Thyroid gland (tissue), 4 donors: ENCODE data around the gene KCNJ14. TPM values are rescaled to one million over a fixed set of nuclear protein-coding genes. Genes with fewer than 3 reads are reported as not detected.

Source experiments
- DNase-seq, 2 donors: peaks; one replicate each; pipeline ENCODE4 v3.0.0-alpha.2; 2019
- H3K27ac ChIP-seq, 3 donors: fragments of 200-600 bp; sonication (generic); 1 replicate in 2 of 3; 2 replicates in 1 of 3; pipeline ENCODE4 v1.5.1; 2016 to 2019; ENCODE audit warnings: mild to moderate bottlenecking in 1 of 3, moderate library complexity in 1 of 3
- H3K27me3 ChIP-seq: fragments of 200-600 bp; sonication (generic); one replicate; pipeline ENCODE4 v1.5.1; 2019
- H3K36me3 ChIP-seq, 2 donors: fragments of 200-600 bp; sonication (generic); one replicate each; pipeline ENCODE4 v1.5.1; 2016 to 2019
- H3K4me1 ChIP-seq, 2 donors: fragments of 200-600 bp; sonication (generic); one replicate each; pipeline ENCODE4 v1.5.1; 2017 to 2019
- H3K4me3 ChIP-seq, 3 donors: fragments of 200-600 bp; sonication (generic); replicated peaks in 1 of 3; 1 replicate in 2 of 3; 2 replicates in 1 of 3; pipeline ENCODE4 v1.5.1; 2016; ENCODE audit warnings: mild to moderate bottlenecking in 1 of 3
- H3K9me3 ChIP-seq: fragments of 200-600 bp; sonication (generic); one replicate; pipeline ENCODE4 v1.5.1; 2017
- POLR2A ChIP-seq, 2 donors: fragments of 450-650 bp; IDR thresholded peaks; one replicate each; pipeline ENCODE4 v1.6.1; 2017; ENCODE audit warnings: antibody characterized with exemption in 2 of 2, mild to moderate bottlenecking in 2 of 2, moderate library complexity in 1 of 2
- WGBS, 2 donors: methylation state at CpG; one replicate each; pipeline ENCODE4 v1.1.5; 2017; 5-methylcytosine and 5-hydroxymethylcytosine counted together
- intact Hi-C: fragments of 100-400 bp; cut with DNase I; formaldehyde crosslinking; loops from one replicate; pipeline ENCODE4 v1.15.1; 2023
- total RNA-seq, 4 donors: library from RNA; depleted of rRNA; stranded (reverse); fragments of >200 nt; gene quantifications; one replicate each; pipeline ENCODE4 v1.2.3, GENCODE V29; 2016
- TF ChIP-seq, protein P1 (sequence below), 6 experiments: fragments of 200-600 bp in 3 of 6; fragments of 450-650 bp in 3 of 6; sonication (generic) in 3 of 6; IDR thresholded peaks; one replicate each; pipeline ENCODE4 v1.5.1; 2016 to 2019; ENCODE audit warnings: antibody characterized with exemption in 6 of 6, mild to moderate bottlenecking in 2 of 6, inconsistent platforms in 1 of 6, moderate library complexity in 1 of 6

Gene KCNJ14
- total RNA-seq, 4 donors from 2014 or later, result 1.2 to 1.9 (median 1.4) TPM

DNA sequence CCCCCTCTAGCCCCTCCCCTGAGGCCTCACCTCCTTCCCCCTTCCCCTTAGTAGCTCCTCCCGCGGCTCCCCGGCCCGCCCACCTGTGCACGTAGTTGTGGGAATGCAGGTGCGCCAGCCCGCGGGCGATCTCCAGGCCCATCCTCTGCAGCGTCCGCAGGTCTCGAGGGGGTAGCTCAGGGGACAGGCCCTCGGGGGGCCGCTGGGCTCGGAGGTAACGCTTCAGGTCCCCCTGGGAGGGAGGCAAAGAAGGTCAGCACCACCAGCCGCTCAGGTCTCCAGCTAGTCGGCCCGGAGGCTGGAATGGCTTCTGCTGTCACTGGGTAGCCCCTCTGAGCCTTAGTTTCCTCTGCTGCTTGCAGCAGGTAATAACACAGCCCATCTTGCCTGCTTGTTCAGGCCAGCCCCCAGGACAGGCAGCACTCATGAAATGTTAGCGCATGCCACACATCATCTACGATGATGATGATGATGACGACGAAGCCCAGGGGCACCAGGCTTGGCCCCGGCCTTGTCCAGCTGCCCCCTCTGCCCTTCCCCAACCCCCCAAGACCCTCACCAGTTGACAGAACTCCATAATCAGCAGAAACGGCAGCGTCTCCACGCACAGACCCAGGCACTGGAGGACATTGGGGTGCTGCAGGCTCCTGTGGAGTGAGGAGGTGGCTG lies 47.1 kb downstream of the KCNJ14 start:
- TF ChIP-seq POLR2A (IDR thresholded peaks at IDR 0.05), result peak in 1 of 2 donors; percentile 71
- TF ChIP-seq, protein P1, sequence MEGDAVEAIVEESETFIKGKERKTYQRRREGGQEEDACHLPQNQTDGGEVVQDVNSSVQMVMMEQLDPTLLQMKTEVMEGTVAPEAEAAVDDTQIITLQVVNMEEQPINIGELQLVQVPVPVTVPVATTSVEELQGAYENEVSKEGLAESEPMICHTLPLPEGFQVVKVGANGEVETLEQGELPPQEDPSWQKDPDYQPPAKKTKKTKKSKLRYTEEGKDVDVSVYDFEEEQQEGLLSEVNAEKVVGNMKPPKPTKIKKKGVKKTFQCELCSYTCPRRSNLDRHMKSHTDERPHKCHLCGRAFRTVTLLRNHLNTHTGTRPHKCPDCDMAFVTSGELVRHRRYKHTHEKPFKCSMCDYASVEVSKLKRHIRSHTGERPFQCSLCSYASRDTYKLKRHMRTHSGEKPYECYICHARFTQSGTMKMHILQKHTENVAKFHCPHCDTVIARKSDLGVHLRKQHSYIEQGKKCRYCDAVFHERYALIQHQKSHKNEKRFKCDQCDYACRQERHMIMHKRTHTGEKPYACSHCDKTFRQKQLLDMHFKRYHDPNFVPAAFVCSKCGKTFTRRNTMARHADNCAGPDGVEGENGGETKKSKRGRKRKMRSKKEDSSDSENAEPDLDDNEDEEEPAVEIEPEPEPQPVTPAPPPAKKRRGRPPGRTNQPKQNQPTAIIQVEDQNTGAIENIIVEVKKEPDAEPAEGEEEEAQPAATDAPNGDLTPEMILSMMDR (IDR thresholded peaks at IDR 0.05), result no peak
- H3K27ac ChIP-seq, result peak overlapping the region in 2 of 3 donors; percentile 27 to 76
- no peaks in the 10 kb centered on the region for H3K9me3 ChIP-seq
- H3K27me3 ChIP-seq, result no peaks in the 10 kb centered on the region
- peaks cover 0 to 18% of the 10 kb centered on the region in 2 donors for H3K4me1 ChIP-seq
- intact Hi-C loops, result no loop called here
- DNase-seq, result no peak
- WGBS, 2 donors, result 29 to 43% methylated on average over 15 to 27 of the region's 27 CpGs
- H3K36me3 ChIP-seq, result no peaks in the 10 kb centered on the region
- peak overlapping the region in 1 of 3 donors; percentile 20 for H3K4me3 ChIP-seq

DNA sequence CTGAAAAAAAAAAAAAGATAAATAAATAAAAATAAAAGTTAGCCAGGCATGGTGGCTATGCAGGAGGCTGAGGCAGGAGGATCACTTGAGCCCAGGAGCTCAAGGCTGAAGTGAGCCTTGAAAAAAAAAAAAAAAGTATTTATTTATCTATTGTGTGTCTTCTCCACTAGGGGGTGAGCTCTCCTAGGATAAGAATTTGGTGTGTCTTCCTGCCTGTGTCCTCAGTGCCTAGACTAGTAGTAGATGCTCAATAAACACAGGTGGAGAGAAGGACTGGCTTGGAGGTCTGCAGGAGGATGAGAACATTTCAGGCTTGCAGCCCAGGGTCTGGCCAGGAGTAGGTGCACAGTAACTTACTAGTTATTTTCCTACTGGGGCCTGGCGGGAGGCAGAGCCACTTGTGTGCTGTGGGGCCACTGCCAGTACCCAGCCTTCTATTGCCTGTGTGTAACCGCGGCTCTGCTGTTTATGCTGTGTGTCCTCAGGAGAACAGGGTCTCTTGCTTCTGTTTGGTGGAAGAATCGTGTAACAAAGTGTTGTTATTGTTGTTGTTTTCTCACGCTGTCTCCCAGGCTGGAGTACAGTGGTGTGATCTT lies 50.9 kb downstream of the KCNJ14 start:
- intact Hi-C loops, result loop anchor here (5.0 kb wide), 1 partner anchor 81 kb away; no protein-coding TSS in a partner anchor
- H3K36me3 ChIP-seq, result no peaks in the 10 kb centered on the region

DNA sequence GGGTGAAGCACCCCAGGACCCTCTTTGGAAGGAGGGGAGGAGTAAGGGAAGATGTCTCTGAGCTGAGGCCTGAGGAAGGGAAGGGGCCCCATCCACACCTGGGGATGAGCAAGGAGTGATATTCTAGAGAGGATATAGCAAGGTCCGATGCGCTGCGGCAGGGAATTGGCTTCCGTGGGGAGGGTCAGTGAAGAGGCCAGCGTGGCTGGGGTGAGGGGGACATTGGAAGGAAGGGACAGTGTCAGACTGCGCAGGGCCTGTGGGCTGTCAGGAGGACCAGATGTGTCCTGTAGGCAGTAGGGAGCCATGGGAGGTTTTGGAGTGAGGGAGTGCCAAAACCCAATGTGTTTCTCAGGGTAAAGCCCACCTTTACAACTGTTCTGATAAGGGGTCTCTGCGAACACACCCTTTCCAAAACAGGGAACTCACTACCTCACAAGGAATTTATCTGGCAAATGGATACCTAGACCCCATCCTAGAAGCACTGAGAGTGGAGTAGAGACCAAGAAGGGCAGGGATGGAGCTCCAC lies 52.6 kb downstream of the KCNJ14 start:
- H3K27me3 ChIP-seq, result no peaks in the 10 kb centered on the region
- WGBS, 2 donors, result 92 to 94% methylated on average over 7 of the region's 7 CpGs
- H3K27ac ChIP-seq, result no peak overlapping the region
- intact Hi-C loops, result loop anchor here (5.0 kb wide), 1 partner anchor 79 kb away; no protein-coding TSS in a partner anchor
- H3K4me1 ChIP-seq, result peaks cover 3 to 9% of the 10 kb centered on the region in 2 donors
- H3K9me3 ChIP-seq, result no peaks in the 10 kb centered on the region
- no peak for DNase-seq
- no peaks in the 10 kb centered on the region for H3K36me3 ChIP-seq
- no peak for TF ChIP-seq POLR2A (IDR thresholded peaks at IDR 0.05)
- TF ChIP-seq, protein P1 (IDR thresholded peaks at IDR 0.05), result no peak
- no peak overlapping the region for H3K4me3 ChIP-seq

More for the DNA sequence above, 50.9 kb downstream of the KCNJ14 start:
- H3K27ac ChIP-seq, result no peak overlapping the region
- H3K27me3 ChIP-seq, result no peaks in the 10 kb centered on the region
- no peak overlapping the region for H3K4me3 ChIP-seq
- peaks cover 3 to 16% of the 10 kb centered on the region in 2 donors for H3K4me1 ChIP-seq
- 70 to 93% methylated on average over 5 of the region's 5 CpGs for WGBS, 2 donors
- H3K9me3 ChIP-seq, result no peaks in the 10 kb centered on the region
- no peak for DNase-seq
- no peak for TF ChIP-seq POLR2A (IDR thresholded peaks at IDR 0.05)
- TF ChIP-seq, protein P1 (IDR thresholded peaks at IDR 0.05), result peak in 5 of 6 experiments; percentile 16 to 70 (median 46)

DNA sequence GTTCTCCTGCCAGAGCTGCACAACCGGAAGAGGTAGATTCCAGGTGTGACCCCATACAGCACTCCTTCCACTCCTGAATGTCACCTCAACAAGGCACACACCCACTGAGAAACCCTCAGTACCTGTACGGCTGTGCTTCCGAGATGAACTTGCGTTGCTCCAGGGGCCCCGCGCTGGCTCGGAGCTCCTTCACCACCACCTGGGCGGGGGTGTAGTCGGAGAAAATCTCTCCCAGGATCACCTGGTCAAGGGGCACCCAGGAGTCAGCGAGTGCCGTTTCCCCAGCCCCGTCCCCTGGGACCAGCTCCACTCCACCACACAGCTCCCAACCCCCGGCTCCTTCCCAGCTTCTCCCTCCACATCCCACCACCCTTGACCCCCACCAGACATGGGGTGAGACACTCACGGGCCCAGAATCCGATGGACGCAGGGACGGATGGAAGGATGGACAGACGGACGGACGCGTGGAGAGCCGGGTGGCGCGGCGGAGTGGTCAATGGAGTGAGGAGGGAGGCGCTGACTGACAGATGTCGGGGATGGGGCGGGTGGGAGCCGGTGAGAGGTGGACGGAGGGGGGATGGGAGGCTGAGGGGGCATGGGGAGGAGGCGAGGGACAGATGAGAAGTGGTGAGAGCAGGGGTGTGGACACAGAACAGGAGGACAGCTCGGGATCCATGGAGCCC lies 53.5 kb downstream of the KCNJ14 start:
- no peak for DNase-seq
- TF ChIP-seq POLR2A (IDR thresholded peaks at IDR 0.05), result no peak
- TF ChIP-seq, protein P1 (IDR thresholded peaks at IDR 0.05), result no peak
- 78 to 80% methylated on average over 31 to 32 of the region's 32 CpGs for WGBS, 2 donors
- Histone ChIP-seq H3K27me3 (no peaks in the 10 kb centered on the region), H3K36me3 (no peaks in the 10 kb centered on the region), H3K9me3 (no peaks in the 10 kb centered on the region), H3K4me1 (peaks cover 7 to 9% of the 10 kb centered on the region in 2 donors), H3K4me3 (no peak overlapping the region), H3K27ac (no peak overlapping the region)
- intact Hi-C loops, result loop anchor here (5.0 kb wide), 1 partner anchor 78 kb away; no protein-coding TSS in a partner anchor
